GF-D8 (cell line): Measurements from ENCODE around the gene CTNNA2.

Experiments used
- DNase-seq: peaks from one replicate; lab custom pipeline; 2025; lab: John Stamatoyannopoulos, UW

CTNNA2 gene

DNA sequence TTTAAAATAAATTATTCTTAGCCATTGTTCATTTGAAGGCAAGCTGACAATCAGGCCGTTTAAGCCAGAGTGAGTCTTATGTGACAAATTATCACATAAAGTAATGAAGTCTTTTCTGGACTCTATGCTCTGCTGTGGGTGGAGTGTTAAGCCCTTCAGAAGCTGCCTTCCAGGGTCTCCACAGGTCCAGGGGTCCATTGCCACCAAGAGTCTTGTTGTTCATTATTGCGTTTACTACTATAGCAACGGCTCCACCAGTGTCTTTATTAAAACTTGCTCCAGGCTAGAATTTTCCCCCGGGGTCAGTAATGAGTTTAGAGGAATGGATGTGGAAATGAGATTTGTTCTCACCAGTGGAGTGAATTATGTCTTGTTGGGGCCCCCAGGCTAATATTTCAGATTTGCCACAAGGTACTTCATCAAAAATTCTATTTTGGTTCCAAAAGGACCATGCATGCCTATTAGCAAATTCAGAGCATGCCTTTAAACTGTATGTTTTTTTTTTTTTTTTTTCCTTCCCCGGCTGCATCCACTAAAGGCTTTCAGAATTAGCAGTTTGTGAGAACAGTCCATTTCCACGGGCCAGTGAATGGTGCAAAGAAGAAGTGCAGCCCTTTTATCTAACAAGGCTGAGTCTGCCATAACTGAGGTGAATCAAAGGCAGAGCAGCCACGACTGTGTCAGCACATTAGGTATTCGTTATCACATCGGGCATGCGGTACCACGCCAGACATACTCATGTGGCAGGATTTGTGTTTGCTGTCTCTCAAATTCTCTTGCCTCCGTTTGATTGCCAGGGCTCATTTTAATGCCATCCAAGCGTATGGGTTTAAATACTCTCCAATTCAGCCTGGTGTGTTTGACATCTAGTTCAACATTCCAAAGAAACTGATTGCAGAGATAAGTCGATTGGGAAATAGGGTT lies 817.9 kb downstream of the CTNNA2 start:
- no peak for DNase-seq

- no peak for DNase-seq
Measured at GRCh38 chr2:80333886-80334285, 821.0 kb downstream of the CTNNA2 start.

DNA sequence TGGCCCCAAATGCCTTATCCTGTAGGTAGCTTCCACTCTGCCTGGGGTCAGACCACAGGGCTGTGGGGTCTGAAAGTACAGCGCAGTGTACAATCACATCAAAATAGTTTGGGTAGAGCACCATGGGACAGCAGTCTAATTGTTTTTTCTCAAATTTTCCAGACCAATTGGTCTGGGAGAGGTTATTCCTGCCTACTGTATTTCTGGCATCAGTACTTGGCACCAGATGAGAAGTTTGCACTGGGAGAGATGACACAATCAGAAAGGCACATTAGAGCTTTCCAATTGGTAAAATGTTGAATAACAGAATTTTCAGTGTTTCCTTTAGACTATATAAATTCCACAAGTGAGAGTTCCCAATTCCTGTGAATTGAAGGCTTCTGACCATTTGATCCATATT lies 822.6 kb downstream of the CTNNA2 start:
- DNase-seq, result no peak

DNA sequence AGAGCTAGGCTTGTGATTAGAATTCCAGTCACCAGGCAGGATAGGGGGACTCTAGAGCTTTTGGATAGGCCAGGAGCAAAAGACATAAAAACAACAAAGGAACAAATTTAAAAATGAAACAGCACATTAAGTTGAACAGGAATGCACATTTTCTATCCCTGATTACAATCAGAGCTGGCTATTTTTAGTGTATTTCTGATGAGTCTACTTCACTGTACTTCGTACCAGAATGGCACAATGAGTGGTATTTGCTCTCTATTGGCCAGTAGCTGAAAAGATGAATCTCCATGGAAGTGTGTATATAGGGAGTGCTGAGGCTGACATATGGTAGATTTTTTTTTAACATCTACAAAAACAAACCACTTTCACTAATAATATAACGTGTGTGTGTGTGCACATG lies 825.9 kb downstream of the CTNNA2 start:
- DNase-seq, result no peak

GRCh38 chr2:80340022-80340421 lies 827.2 kb downstream of the CTNNA2 start:
- no peak for DNase-seq

DNA sequence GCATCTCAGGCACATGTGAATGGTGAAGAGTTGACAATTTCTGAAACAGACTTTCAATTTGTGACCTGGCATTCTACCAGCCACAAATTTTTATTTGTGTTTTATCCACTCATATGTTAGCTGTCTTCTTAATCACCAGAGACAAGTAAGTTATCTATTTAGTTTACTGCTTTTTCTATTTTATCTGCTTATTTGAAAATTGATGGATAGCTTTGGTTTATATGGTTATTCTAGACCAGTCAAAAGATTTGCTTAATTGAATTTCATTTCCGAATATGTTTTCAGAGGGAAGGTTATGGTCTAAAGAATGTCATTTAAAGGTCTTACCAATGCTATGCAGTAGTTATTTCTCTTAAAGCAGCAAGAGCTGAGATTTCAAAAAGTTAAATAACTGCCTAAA lies 835.2 kb downstream of the CTNNA2 start:
- DNase-seq, result no peak

DNA sequence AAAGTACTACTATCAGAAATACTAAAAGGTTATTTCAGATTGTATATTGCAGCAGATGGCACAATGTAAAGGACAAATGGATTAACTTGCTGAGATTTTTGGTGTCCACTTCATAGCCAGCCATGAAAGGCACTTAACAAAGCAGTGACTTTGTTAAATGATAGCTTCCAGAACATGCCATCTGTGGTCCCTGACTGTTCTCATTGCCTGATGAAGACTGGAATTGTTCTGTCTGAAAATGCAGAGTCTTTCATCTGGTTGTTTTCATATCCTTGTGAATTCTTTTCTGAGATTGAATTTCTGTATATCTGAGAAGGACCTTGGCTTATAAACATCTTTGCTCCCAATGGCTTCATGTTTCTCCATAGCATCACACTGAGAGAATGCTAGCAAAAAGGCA lies 836.1 kb downstream of the CTNNA2 start:
- DNase-seq, result no peak

GRCh38 chr2:80351231-80351630 lies 838.4 kb downstream of the CTNNA2 start:
- DNase-seq, result no peak

DNA sequence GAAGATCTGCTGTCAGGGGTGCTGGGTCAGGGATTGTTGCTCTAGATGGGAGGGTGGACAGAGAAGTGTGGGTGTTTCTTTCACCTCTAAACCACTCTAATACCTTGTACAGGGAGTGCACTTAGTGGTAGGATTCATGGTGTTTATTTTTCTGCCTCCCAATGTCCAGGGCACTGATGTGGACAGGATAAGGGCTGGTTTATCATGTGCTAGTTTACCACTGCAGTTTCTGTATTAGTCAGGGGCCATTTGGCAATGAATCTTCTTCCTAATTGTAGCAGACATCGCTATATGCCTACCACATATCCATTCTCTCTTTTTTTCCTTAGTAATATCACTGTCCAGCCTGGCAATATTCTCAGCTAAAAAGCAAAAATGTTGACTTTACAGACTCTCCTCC lies 842.0 kb downstream of the CTNNA2 start:
- DNase-seq, result no peak

DNA sequence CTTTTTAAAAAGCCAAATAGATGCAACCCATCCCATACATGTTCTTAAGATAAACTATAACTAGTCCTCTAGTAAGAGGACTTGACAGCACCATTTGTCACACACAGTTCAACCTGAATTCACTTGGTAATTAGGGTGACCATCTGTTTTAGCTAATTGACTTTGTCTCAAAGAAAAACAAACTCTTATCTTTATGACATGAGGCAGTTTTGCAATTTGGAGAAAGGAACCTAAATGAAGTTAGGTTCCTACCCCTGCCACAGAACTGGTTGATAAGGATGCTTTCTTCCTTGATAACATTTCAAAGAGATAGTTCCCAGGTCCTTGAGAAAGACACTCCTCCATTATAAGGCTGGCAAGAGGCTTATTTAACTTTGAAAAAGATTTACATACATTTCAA lies 849.1 kb downstream of the CTNNA2 start:
- DNase-seq, result no peak

GRCh38 chr2:80363330-80363729 lies 850.5 kb downstream of the CTNNA2 start:
- no peak for DNase-seq

GRCh38 chr2:80363791-80364349 lies 851.0 kb downstream of the CTNNA2 start:
- no peak for DNase-seq

DNA sequence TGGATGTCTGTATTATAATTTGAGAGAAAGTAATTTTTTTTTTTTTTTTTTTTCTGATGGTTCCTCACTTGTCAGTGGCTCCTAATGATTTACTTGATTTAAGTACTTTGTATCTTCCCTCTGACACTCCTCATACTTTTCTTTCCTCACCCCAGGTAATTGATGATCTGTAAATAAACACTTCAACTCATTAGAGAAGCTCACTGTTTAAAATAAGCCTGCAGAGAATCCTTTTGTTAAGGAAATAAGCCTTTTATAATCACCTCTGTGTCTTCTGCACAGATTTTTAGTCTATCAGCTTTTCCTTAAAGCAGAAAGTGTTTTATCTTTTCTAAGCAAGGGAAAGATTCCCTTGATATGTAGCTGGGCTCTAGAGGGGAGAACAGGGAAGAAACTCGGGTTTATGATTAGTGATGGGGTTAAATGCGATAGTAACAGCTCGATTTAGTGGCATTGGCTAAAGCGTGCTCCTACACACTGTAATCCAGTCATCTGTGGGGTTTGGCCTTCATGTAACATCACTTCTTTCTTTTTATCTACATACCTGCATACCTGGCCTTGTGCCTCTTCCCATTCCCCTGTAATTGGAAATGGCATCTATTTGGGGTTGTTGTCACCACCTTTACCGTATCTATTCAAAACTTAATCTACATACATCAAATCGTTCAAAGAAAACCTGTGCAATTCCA lies 851.8 kb downstream of the CTNNA2 start:
- no peak for DNase-seq

GRCh38 chr2:80365762-80366161 lies 852.9 kb downstream of the CTNNA2 start:
- DNase-seq, result no peak

GRCh38 chr2:80370375-80371009 lies 857.6 kb downstream of the CTNNA2 start:
- DNase-seq, result no peak

- DNase-seq, result no peak
Measured at GRCh38 chr2:80374105-80374504, 861.3 kb downstream of the CTNNA2 start.

- no peak for DNase-seq
Measured at GRCh38 chr2:80377071-80377470, 864.2 kb downstream of the CTNNA2 start.

DNA sequence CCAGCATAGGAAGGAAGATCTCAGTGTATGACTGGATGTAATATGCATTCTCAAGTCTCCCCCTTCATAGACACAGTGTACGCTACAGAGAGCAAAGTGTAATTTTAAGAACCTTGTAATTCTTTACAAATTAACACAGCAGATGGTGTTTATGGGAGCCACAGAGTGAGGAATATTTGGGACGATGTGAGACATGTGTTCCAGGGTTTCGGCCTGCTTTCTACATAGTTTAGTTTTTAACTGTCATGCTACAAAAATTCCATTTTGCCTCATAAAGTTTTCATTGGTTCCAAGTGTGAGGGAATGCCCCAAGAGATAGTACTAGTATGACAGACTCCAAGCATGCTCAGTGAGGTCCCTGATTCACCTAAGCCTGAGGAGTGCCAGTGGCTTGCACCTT lies 867.9 kb downstream of the CTNNA2 start:
- no peak for DNase-seq

DNA sequence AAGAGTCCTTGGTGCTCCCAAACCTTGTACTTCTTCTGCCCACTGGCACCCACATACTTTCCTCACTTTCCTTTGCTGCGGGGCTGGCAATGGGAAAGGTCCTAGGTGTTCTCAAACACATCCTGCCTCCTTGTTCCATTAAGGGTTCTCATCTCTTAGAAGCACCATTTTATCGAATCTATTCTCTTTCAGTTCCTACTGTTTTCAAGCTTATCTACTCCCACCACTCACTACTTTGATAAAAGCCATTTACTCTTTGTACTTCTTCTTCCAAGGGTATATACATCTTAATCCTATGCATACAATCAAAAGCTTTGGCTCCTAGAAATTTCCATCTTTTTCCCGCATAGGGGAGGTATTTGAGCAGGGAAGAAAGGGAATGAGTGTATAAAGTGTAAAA lies 868.8 kb downstream of the CTNNA2 start:
- no peak for DNase-seq

GRCh38 chr2:80392441-80392840 lies 879.6 kb downstream of the CTNNA2 start:
- no peak for DNase-seq

- no peak for DNase-seq
Measured at GRCh38 chr2:80393991-80394390, 881.1 kb downstream of the CTNNA2 start.

DNA sequence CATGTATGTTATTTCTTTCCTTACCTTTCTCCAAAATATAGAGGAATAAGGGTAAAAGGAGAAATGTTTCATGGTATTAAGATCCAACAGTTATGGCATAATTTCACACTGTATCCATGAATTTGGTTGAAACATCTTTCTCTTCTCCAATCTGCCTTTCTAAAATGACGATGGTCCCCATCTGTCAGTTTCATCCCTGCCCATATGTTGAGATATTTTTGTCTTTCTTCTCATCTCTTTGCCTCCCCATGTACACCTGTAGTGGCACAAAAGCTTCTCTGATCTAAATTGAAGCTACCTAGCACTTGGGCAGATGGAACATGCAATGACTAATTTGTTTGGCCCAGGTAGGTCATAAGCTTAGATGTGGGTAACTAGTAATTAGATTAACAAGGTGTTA lies 882.4 kb downstream of the CTNNA2 start:
- no peak for DNase-seq

DNA sequence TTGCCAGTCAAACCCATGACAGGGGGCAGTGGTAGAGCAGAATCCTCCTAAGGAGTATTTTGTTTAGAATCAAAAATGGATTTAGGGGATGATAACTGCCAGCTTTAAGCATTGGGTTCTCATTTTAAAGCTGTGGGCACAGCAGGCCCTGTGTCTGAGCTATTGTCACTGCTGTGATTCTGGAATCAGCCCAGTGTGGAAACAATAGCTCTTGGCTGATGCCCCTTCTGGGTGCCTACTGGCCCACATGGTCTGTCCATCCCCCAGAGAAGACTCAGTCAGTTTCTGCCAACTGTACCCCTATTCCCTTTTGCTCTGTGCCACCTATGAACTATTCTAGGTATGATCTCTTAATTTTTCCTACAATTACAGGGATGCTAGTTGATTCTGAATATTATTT lies 883.4 kb downstream of the CTNNA2 start:
- DNase-seq, result no peak
